Measurements from ENCODE around the gene CLTCL1. TPM values are rescaled to one million over a fixed set of nuclear protein-coding genes. Genes with fewer than 3 reads are reported as not detected.

Gene CLTCL1
- total and polyA plus RNA-seq, 9 of the 15 experiments (the other 6 are each of a cell fraction or from before 2014, with no cell fraction given): 1.1 to 11.7 (median 5.0) TPM

- TF ChIP-seq, protein P1, sequence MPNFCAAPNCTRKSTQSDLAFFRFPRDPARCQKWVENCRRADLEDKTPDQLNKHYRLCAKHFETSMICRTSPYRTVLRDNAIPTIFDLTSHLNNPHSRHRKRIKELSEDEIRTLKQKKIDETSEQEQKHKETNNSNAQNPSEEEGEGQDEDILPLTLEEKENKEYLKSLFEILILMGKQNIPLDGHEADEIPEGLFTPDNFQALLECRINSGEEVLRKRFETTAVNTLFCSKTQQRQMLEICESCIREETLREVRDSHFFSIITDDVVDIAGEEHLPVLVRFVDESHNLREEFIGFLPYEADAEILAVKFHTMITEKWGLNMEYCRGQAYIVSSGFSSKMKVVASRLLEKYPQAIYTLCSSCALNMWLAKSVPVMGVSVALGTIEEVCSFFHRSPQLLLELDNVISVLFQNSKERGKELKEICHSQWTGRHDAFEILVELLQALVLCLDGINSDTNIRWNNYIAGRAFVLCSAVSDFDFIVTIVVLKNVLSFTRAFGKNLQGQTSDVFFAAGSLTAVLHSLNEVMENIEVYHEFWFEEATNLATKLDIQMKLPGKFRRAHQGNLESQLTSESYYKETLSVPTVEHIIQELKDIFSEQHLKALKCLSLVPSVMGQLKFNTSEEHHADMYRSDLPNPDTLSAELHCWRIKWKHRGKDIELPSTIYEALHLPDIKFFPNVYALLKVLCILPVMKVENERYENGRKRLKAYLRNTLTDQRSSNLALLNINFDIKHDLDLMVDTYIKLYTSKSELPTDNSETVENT (CRISPR knock-in tag; IDR thresholded peaks at IDR 0.05): peak; percentile 77
- TF ChIP-seq DDX20 (tag; IDR thresholded peaks at IDR 0.05; ENCODE audit: low read depth) (no peak), KLF13 (tag; IDR thresholded peaks at IDR 0.05; ENCODE audit: borderline replicate concordance, low read depth) (peak; percentile 94), ZFPM2 (CRISPR knock-in tag; IDR thresholded peaks at IDR 0.05) (peak; percentile 87), BDP1 (IDR thresholded peaks at IDR 0.05; ENCODE audit: insufficient read depth, insufficient read length) (no peak), ZNF311 (CRISPR knock-in tag; IDR thresholded peaks at IDR 0.05) (no peak), ZNF280B (CRISPR knock-in tag; IDR thresholded peaks at IDR 0.05) (0 out of 2 replicates have a peak, but pooled peaks have one; percentile 63), ZNF707 (CRISPR knock-in tag; conservative IDR thresholded peaks at IDR 0.05) (no peak), ELK3 (CRISPR knock-in tag; IDR thresholded peaks at IDR 0.05) (no peak), ZNF57 (CRISPR knock-in tag; IDR thresholded peaks at IDR 0.05) (no peak), ARID1B (IDR thresholded peaks at IDR 0.05) (no peak), TBL1XR1 (IDR thresholded peaks at IDR 0.05; ENCODE audit: low read length in 2 of 2) (no peak), ZNF436 (CRISPR knock-in tag; IDR thresholded peaks at IDR 0.05) (peak; percentile 2; the same call in 1 of the 2 replicates), SRSF3 (IDR thresholded peaks at IDR 0.05; ENCODE audit: insufficient read depth, low read length) (no peak), TFAP4 (CRISPR knock-in tag; IDR thresholded peaks at IDR 0.05; ENCODE audit: borderline replicate concordance) (no peak), SNRNP70 (optimal IDR thresholded peaks at IDR 0.05; ENCODE audit: low read depth, low read length) (no peak)
- TF ChIP-seq, protein P2, sequence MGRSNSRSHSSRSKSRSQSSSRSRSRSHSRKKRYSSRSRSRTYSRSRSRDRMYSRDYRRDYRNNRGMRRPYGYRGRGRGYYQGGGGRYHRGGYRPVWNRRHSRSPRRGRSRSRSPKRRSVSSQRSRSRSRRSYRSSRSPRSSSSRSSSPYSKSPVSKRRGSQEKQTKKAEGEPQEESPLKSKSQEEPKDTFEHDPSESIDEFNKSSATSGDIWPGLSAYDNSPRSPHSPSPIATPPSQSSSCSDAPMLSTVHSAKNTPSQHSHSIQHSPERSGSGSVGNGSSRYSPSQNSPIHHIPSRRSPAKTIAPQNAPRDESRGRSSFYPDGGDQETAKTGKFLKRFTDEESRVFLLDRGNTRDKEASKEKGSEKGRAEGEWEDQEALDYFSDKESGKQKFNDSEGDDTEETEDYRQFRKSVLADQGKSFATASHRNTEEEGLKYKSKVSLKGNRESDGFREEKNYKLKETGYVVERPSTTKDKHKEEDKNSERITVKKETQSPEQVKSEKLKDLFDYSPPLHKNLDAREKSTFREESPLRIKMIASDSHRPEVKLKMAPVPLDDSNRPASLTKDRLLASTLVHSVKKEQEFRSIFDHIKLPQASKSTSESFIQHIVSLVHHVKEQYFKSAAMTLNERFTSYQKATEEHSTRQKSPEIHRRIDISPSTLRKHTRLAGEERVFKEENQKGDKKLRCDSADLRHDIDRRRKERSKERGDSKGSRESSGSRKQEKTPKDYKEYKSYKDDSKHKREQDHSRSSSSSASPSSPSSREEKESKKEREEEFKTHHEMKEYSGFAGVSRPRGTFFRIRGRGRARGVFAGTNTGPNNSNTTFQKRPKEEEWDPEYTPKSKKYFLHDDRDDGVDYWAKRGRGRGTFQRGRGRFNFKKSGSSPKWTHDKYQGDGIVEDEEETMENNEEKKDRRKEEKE (IDR thresholded peaks at IDR 0.05; ENCODE audit: borderline replicate concordance in 1 of 2, control insufficient read depth in 1 of 2, low read depth in 2 of 2, low read length in 1 of 2): no peak
Measured at GRCh38 chr22:19178657-19179496, 112.6 kb downstream of the CLTCL1 start, which contains the start of gene SLC25A1 (continued).
